HAP-1 (cell line): Measurements from ENCODE around the gene DHX34.

Experiments used
- DNase-seq, 2 experiments: peaks; one replicate each; pipeline ENCODE4 v3.0.0-alpha.2; 2016 to 2020; ENCODE audit warnings: low spot score in 2 of 2
- H3K27me3 ChIP-seq: fragments of 250-450 bp; sonication (Bioruptor Pico); 2 replicates; pipeline ENCODE4 v1.5.1; 2020; ENCODE audit warnings: low read depth, mild to moderate bottlenecking, moderate library complexity
- H3K36me3 ChIP-seq: fragments of 250-450 bp; sonication (Bioruptor Pico); replicated peaks from 2 replicates; pipeline ENCODE4 v1.5.1; 2020; ENCODE audit warnings: mild to moderate bottlenecking
- H3K4me1 ChIP-seq: fragments of 250-450 bp; sonication (Bioruptor Pico); 2 replicates; pipeline ENCODE4 v1.5.1; 2020; ENCODE audit warnings: mild to moderate bottlenecking
- H3K4me3 ChIP-seq: fragments of 250-450 bp; sonication (Bioruptor Pico); 2 replicates; pipeline ENCODE4 v1.5.1; 2020; ENCODE audit warnings: mild to moderate bottlenecking, moderate library complexity
- H3K9me3 ChIP-seq: fragments of 250-450 bp; sonication (Bioruptor Pico); 2 replicates; pipeline ENCODE4 v1.5.1; 2020; ENCODE audit warnings: mild to moderate bottlenecking, moderate library complexity
- in situ Hi-C: fragments of 300-500 bp; cut with MboI; formaldehyde crosslinking; loops from 3 replicates; pipeline ENCODE4 v1.14.3; 2020; ENCODE audit warnings: low sequenced_read_pairs, inconsistent platforms, mixed read lengths

Gene DHX34

DNA sequence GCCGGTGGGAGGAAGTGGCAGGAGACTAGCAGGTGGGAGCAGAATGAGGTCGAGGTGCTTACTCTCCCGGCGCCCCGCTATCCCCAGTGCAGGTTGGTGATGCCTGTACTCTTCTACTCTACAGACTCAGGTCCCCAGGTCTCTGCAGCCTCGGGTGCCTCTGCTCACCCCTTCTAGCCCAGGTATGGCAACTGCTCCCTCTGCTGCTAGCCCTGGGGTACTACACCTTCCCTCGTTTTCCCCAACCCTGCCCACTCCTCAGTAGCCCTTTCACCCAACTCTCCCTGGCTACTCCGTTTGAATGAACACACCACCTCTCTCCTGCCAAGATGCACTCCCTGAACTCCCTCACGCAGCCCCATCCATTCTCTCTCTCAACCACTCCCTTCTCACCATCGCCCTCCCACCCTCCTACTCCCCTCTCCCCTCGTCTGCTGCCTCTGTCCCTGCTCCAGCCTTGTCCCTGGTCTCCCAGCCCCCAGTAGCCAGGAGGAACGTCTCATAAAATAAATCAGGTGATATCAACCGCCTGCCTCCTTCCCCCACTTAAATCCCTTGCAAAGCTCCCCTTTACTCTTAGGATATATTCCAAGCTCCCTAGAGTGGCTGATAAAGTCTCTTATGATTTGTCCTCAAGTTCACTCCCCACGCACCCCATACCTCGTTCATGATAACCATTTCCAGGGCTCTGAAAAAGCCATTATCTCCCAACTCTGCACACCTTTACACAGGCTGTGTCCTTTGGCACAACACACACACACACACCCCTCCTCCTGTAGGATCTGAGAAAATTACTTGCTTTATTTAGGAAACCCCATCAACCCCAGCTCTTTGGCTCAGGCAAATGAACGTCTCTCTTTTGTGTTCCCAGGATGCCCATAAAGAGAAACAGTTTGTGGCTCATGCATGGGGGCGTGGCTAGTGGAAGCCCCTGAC lies 78.4 kb downstream of the DHX34 start:
- no peaks in the 10 kb centered on the region for H3K9me3 ChIP-seq
- H3K27me3 ChIP-seq, result peaks cover 18% of the 10 kb centered on the region
- H3K36me3 ChIP-seq, result no peaks in the 10 kb centered on the region
- DNase-seq, result peak; percentile 70 to 90
- no peak overlapping the region; the same call in 1 of the 2 replicates for H3K4me3 ChIP-seq
- in situ Hi-C loops, result no loop called here
- peaks cover 16% of the 10 kb centered on the region for H3K4me1 ChIP-seq

DNA sequence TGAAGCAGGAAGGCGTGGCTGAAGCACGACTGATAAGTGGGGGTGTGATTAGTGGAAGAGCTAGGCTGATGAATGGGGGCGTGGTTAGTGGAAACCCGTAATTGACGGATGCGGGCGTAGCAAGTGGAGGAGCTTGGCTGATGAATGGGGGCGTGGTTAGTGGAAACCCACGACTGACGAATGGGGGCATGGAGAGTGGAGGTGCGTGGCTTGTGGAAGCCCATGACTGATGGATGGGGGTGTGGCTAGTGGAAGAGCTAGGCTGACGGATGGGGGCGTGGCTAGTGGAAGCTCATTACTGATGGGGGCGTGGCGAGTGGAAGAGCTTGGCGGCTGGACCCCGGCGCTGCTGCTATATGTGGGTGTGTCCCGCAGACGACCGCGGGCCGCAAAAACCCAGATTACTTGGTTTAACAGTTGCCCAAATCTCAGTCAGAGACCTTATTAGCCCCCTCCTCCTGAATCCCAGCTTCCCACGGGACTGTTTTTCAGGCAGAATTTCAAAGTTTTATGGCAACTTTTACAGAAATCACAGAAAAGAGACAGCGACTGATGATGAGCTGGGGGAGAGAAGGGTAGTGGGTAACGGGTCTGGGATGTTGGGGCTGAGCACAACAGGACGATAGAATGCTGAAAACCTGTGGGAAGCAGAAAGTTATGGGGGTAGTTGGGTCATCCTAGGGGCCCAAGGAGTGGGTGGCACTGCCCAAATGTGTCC lies 79.2 kb downstream of the DHX34 start:
- H3K4me3 ChIP-seq, result peak overlapping the region; percentile 11; the same call in 1 of the 2 replicates
- in situ Hi-C loops, result no loop called here

DNA sequence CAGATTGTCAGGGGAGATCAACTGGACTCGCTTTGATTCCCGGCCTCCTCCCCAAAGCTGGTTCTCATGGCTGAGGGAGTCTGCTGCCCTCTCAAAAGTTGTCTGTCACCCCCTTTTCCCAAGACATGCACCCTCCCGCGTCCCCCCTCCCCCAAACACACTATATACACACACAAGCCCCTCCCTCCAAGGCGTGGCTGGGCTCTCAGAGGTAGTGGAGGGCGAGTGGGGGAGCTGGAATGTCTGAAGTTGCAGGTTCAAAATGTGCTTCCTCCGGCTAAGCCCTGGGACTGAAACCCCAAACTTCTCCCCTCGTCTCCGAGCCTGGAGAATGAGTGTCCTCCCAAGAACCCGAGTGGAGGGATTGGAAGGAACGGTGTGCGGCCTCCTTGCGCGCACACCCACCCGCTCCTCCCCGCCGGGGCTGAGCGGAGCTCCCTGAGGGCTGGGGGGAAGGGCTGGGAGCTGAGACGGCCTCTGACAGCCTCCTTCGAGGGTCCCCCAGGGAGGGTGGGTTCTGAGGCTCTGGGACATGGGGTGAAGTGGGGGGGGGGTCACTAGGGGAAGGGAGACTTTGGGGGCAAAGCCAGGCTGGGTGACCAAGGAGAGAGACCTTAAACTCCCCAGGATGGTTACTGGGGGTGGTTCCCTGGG lies 80.2 kb downstream of the DHX34 start:
- Histone ChIP-seq H3K4me3 (no peak overlapping the region), H3K9me3 (no peaks in the 10 kb centered on the region), H3K4me1 (peaks cover 13% of the 10 kb centered on the region), H3K36me3 (no peaks in the 10 kb centered on the region), H3K27me3 (peaks cover 1% of the 10 kb centered on the region)
- in situ Hi-C loops, result no loop called here
- no peak for DNase-seq

More for the DNA sequence above, 79.2 kb downstream of the DHX34 start:
- peaks cover 13% of the 10 kb centered on the region for H3K4me1 ChIP-seq
- no peaks in the 10 kb centered on the region for H3K36me3 ChIP-seq
- H3K9me3 ChIP-seq, result no peaks in the 10 kb centered on the region
- H3K27me3 ChIP-seq, result peaks cover 9% of the 10 kb centered on the region
- DNase-seq, result peak; percentile 99 to 100

DNA sequence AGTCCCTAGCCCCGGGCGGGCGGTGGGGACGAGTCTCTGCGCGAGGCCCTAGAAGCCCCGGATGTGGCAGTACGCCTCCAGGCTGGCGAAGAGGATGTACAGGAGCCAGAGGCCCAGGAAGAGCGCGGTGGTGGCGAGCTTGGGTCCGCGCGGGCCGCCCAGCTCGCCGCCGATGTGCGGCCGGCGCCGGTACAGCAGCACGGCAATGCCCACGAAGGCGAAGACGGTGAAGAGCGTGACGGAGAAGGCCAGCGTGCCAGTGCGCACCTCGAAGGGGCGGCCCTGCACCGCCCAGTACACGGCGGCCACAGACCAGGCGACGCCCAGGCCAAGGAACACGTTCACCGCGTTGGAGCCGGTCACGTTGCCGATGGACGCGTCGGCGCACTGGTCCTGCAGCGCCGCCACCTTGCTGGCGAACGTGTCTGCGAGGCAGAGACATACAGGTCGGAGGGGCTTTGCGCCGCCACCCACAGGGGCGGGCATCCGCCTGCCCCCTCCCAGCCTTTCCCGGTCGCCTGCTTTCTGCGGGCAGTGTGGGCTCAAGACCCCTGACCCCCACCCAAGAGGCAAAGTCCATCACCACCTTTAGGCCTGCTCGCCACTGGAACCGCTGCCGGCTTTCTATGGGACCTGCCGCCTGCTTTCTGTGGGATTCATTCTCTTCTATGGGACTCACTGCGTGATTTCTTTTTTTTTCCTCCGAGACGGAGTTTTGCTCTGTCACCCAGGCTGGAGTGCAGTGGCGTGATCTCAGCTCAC lies 81.1 kb downstream of the DHX34 start:
- H3K4me3 ChIP-seq, result no peak overlapping the region
- H3K9me3 ChIP-seq, result no peaks in the 10 kb centered on the region
- peaks cover 13% of the 10 kb centered on the region for H3K4me1 ChIP-seq
- H3K27me3 ChIP-seq, result no peaks in the 10 kb centered on the region; the same call in 1 of the 2 replicates
- no peaks in the 10 kb centered on the region for H3K36me3 ChIP-seq
- no peak for DNase-seq
- in situ Hi-C loops, result no loop called here

DNA sequence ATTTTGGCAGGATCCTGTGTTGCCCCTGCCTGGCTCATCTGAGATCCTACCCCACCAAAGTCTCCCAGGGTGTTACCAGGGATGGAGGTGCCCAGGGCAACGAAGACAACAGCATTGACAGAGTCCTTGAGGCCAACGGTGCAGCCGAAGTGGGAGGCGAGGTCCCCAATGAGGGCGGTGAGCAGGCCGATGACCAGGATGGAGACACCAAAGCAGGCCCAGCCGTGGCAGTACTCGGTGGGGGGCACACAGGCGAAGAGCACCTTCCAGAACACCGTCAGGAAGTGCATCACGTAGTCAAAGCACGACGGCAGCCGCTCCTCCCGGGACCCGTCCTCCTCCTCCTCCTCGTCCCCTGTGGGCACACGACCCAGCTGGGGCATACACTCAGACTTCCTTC lies 83.0 kb downstream of the DHX34 start:
- Histone ChIP-seq H3K4me1 (peaks cover 11% of the 10 kb centered on the region), H3K27me3 (no peaks in the 10 kb centered on the region), H3K36me3 (no peaks in the 10 kb centered on the region), H3K9me3 (no peaks in the 10 kb centered on the region), H3K4me3 (no peak overlapping the region)
- DNase-seq, result no peak
- in situ Hi-C loops, result no loop called here
